Heart right ventricle (tissue), 16 donors: Measurements from ENCODE around the gene TBC1D24. TPM values are rescaled to one million over a fixed set of nuclear protein-coding genes. Genes with fewer than 3 reads are reported as not detected.
"Not testable (repeated sequence)": the region's sequence is repeated elsewhere in the genome, so short reads cannot be mapped to it uniquely, and the experiment has no call there.

Source experiments
- ATAC-seq, 8 donors: fragments of 200-7000 bp; cut with Tn5 transposase; one replicate each; pipeline ENCODE4 v1.9.1; 2020; ENCODE audit warnings: mild to moderate bottlenecking in 8 of 8, moderate library complexity in 8 of 8, moderate number of reproducible peaks in 1 of 8
- DNase-seq, 2 donors: peaks; one replicate each; pipeline ENCODE4 v3.0.0-alpha.2; 2020
- H3K27ac ChIP-seq, 10 donors: fragments of 200-600 bp; sonication (generic) in 2 of 10; one replicate each; pipeline versions ENCODE4 v1.5.0 to v1.8.0; 2020 to 2022; ENCODE audit warnings: mild to moderate bottlenecking in 3 of 10
- H3K27me3 ChIP-seq, 7 donors: fragments of 200-600 bp; one replicate each; pipeline ENCODE4 v1.8.0; 2021 to 2022; ENCODE audit warnings: mild to moderate bottlenecking in 2 of 7
- H3K36me3 ChIP-seq, 9 donors: fragments of 200-600 bp; sonication (generic) in 1 of 9; one replicate each; pipeline versions ENCODE4 v1.5.0 to v1.8.0; 2020 to 2022; ENCODE audit warnings: mild to moderate bottlenecking in 2 of 9
- H3K4me1 ChIP-seq, 9 donors: fragments of 200-600 bp; sonication (generic) in 1 of 9; one replicate each; pipeline versions ENCODE4 v1.5.0 to v1.8.0; 2020 to 2022; ENCODE audit warnings: mild to moderate bottlenecking in 4 of 9
- H3K4me3 ChIP-seq, 10 donors: fragments of 200-600 bp; sonication (generic) in 2 of 10; one replicate each; pipeline versions ENCODE4 v1.5.0 to v1.8.0; 2020 to 2022; ENCODE audit warnings: mild to moderate bottlenecking in 7 of 10, moderate library complexity in 2 of 10
- H3K9me3 ChIP-seq, 11 donors: fragments of 200-600 bp in 10 of 11; sonication (generic) in 2 of 11; one replicate each; pipeline versions ENCODE4 v1.5.0 to v1.8.0; 2013 to 2022; ENCODE audit warnings: mild to moderate bottlenecking in 2 of 11, control low read depth in 1 of 11, moderate library complexity in 1 of 11
- WGBS, 2 donors: extraction: QIAGEN DNeasy Blood & Tissue Kit; methylation state at CpG; one replicate each; pipeline ENCODE4 v1.1.7; 2013; ENCODE audit warnings: inconsistent platforms in 1 of 2; 5-methylcytosine and 5-hydroxymethylcytosine counted together
- intact Hi-C, 10 donors: fragments of 100-400 bp; cut with DNase I; formaldehyde crosslinking; loops; one replicate each; pipeline versions ENCODE4 v1.11.1 to v1.14.2; 2022
- polyA plus RNA-seq, 2 donors: library from polyadenylated mRNA; stranded (reverse); fragments of 200-250 nt; gene quantifications; one replicate each; pipeline ENCODE4 v1.2.3, GENCODE V29; 2013
- total RNA-seq, 10 donors: library from RNA; stranded (reverse); fragmentation: NEBNext Ultra II Directional in 3 of 10; extraction: Animal tissue kit (Norgen Biotek cat#: 25700) in 3 of 10; gene quantifications; one replicate each; pipeline versions ENCODE4 v1.2.1 to v1.2.4, GENCODE V29; 2021 to 2023
- TF ChIP-seq, protein P1 (sequence below), 9 donors: fragments of 200-600 bp; sonication (generic) in 2 of 9; IDR thresholded peaks; one replicate each; pipeline versions ENCODE4 v1.5.0 to v1.8.0; 2021 to 2022; ENCODE audit warnings: antibody characterized with exemption in 9 of 9, mild to moderate bottlenecking in 5 of 9, moderate library complexity in 1 of 9
- donor health status: Arrhythmogenic right ventricular cardiomyopathy.
- donor health status: ischemic (EF 13 %, LVEDD 7.1; RV severe dilation, severe dysfunction).
- donor health status: healthy with polysubstance abuse.
- donor health status: DM: no; HTN: yes; CAD: no.
- donor health status: DM: no; HTN: no; CAD: no.
- donor health status: ischemic (EF 25% LVEDD 6.9; RV normal size, moderate dysfunction).
- donor health status: ischemic (EF 25% LVEDD 5.7; RV mildly dilated, moderate dysfunction).
- donor health status: healthy.
- donor health status: DM: yes; HTN: yes; CAD: no.
- donor health status: Ischemic cardiomyopathy.
- donor health status: ischemic (EF 35%, LVEDD 5.7; RV mildly dilated, moderate dysfunction).
- donor health status: nonischemic (EF 11% LVEDD 7.7; RV severe dilation, severe dysfunction).
- donor health status: DM: yes; HTN: yes; CAD: no.
- donor health status: PGD.
- donor health status: ischemic (EF 29% LVEDD 5.4; RV normal size, mild dysfunction).
- donor health status: nonischemic (EF 23%, LVEDD 6.1; RV moderate dilation, normal function).

Gene TBC1D24
- total and polyA plus RNA-seq, 12 donors = 3.4 to 14.9 (median 9.0) TPM

DNA sequence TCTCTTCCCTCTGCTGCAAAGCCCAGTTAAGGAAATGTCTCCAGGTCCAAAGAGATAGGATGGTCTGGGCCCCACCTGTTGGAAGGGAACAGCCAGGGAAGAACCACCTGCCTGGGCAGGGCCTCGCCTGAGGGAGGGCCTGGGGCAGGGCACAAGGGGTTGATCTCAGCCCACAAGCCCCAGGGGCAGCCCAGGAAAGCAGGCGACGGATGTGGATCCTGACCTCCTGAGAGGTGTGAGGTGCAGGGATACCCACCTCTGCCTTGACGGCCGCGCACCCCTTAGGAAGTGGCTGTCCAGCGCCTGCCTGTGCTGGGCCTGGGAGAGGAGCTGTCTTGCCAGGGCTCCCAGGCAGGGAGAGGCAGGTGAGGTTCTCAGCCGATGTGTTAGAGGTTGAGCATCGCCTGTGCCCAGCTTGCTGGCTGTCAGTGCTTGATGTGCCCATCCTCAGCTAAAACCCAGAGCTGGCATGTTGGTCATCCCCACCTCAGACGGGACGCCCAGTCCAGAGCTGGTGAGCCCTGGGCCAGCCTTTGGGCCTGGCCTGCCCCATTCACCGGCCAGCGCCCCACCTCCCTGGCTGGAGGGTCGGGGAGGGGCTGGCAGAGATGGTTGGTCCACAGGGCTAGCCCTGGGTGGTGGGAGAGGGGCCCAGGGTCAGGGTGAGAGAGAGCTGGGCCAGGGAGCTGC lies 55.8 kb downstream of the TBC1D24 start:
- 85 to 91% methylated on average over 14 of the region's 14 CpGs for WGBS, 2 donors
- Histone ChIP-seq H3K4me3 (peak overlapping the region in 5 of 10 donors; percentile 66 to 77 (median 70)), H3K4me1 (peaks cover 0 to 26% (median 12%) of the 10 kb centered on the region in 9 donors), H3K36me3 (peaks cover 0 to 48% (median 11%) of the 10 kb centered on the region in 9 donors), H3K9me3 (no peaks in the 10 kb centered on the region), H3K27ac (peak overlapping the region in 9 of 10 donors; percentile 78 to 94 (median 85)), H3K27me3 (no peaks in the 10 kb centered on the region)
- intact Hi-C loops = no loop called here
- no peak for DNase-seq
- ATAC-seq = no peak
- TF ChIP-seq, protein P1, sequence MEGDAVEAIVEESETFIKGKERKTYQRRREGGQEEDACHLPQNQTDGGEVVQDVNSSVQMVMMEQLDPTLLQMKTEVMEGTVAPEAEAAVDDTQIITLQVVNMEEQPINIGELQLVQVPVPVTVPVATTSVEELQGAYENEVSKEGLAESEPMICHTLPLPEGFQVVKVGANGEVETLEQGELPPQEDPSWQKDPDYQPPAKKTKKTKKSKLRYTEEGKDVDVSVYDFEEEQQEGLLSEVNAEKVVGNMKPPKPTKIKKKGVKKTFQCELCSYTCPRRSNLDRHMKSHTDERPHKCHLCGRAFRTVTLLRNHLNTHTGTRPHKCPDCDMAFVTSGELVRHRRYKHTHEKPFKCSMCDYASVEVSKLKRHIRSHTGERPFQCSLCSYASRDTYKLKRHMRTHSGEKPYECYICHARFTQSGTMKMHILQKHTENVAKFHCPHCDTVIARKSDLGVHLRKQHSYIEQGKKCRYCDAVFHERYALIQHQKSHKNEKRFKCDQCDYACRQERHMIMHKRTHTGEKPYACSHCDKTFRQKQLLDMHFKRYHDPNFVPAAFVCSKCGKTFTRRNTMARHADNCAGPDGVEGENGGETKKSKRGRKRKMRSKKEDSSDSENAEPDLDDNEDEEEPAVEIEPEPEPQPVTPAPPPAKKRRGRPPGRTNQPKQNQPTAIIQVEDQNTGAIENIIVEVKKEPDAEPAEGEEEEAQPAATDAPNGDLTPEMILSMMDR (IDR thresholded peaks at IDR 0.05) = no peak

DNA sequence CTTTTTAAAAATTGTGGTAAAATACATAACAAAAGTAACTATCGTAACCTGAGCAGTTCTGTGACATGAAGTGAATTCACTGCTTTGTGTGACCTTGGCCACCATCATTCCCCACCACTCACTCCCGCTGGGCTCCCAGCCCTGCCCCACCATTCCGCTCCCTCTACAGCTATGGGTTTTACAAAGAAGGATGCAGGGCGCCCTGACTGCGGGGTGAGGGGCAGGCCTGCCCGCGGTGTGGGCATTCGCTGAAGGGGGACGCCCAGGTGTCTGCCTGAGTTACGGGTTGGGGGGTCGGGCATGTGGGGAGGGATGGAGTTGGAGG lies 56.4 kb downstream of the TBC1D24 start, which contains the start of gene CEMP1:
TSS of gene CEMP1 (minus strand) at position 38 of the 325 bp plus-strand sequence. CDS start 335 bp downstream, outside the sequence.
- Histone ChIP-seq H3K27me3 (no peaks in the 10 kb centered on the region), H3K36me3 (peaks cover 0 to 42% (median 11%) of the 10 kb centered on the region in 9 donors), H3K27ac (peak within 1 kb of the TSS; percentile 55 to 94 (median 86)), H3K4me3 (peak within 1 kb of the TSS; percentile 47 to 77 (median 66)), H3K9me3 (no peaks in the 10 kb centered on the region), H3K4me1 (peaks cover 0 to 32% (median 12%) of the 10 kb centered on the region in 9 donors)
- intact Hi-C loops = no loop called here
- DNase-seq = no peak
- TF ChIP-seq, protein P1 (IDR thresholded peaks at IDR 0.05) = no peak
- peak in 2 of 8 donors; percentile 0 to 3 for ATAC-seq
- 11 to 17% methylated on average over 11 of the region's 11 CpGs for WGBS, 2 donors

DNA sequence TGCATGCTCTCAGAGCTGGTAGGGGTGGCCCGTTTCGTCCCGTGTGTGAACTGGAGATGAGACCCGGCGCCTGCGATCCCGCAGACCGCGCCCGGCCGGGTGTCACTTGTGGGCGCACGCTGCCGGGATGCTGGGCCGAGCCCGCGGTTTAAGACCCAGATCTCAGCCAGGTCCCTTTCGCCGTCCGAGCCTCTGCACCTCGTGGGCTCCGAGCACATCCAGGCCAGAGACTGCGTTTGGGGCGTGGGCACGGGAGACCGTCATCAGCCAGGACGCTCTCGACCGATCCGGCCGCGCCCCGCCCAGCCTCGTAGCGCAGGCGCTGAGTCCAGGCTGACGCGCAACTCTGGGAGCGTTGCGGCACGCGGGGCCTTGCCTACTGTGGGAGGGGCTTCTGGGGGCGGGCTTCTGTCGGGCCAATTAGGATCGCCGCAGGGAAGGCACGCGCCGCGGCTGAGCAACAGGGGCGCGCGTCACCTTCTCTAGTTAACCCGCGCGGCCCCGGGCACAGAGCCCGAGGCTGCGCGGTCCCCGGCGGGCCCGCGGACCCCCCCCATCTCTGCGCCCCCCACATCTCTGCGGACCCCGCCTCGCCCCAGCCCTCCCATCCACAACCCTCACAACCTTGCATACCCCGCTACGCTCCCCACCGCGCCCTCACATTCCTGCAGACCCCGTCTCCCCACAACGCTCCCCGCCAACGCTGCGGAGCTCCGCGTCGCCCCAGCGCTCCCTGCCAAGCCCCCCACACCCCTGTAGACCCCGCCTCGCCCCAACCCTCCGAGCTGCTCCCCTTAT lies 57.0 kb downstream of the TBC1D24 start:
- ATAC-seq (peak; percentile 93 to 97 (median 96)), DNase-seq (peak; percentile 98)
- peak overlapping the region; percentile 47 to 77 (median 66) for H3K4me3 ChIP-seq
- H3K27ac ChIP-seq = peak overlapping the region; percentile 55 to 94 (median 86)
- TF ChIP-seq, protein P1 (IDR thresholded peaks at IDR 0.05) = no peak
- H3K27me3 ChIP-seq = no peaks in the 10 kb centered on the region
- peaks cover 0 to 37% (median 17%) of the 10 kb centered on the region in 9 donors for H3K4me1 ChIP-seq
- 0 to 1% methylated on average over 59 to 83 of the region's 84 CpGs for WGBS, 2 donors
- H3K36me3 ChIP-seq = peaks cover 0 to 36% (median 11%) of the 10 kb centered on the region in 9 donors
- intact Hi-C loops = no loop called here
- H3K9me3 ChIP-seq = no peaks in the 10 kb centered on the region

DNA sequence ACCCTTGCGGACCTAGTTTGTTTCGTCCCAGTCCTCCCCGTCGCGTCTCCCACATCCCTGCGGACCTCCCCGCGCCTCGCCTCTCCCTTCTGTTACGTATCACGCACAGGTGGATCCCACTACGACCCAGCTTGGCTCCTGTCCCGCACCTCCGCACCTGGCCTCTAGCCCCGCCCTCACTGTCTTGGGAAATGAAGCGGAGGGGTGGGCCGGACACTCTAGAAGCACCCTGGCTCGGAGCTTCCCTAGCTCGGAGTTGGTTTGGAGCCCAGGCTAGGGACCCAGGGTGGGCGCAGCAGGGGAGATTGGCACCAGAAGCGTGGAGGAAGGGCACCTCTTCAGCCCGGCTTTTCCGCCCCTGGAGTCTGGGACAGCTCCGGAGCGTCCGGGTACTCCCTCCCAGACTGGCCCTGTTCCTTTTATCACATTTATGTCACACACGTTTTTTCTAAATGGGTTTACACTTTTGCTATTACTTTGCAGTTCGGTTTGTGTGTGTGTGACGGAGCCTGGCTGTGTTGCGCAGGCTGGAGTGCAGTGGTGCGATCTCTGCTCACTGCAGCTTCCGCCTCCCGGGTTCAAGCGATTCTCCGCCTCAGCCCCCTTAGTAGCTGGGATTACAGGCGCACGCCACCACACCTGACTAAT lies 57.7 kb downstream of the TBC1D24 start:
- 2 to 3% methylated on average over 37 of the region's 37 CpGs for WGBS, 2 donors
- TF ChIP-seq, protein P1 (IDR thresholded peaks at IDR 0.05) = no peak
- intact Hi-C loops = no loop called here

DNA sequence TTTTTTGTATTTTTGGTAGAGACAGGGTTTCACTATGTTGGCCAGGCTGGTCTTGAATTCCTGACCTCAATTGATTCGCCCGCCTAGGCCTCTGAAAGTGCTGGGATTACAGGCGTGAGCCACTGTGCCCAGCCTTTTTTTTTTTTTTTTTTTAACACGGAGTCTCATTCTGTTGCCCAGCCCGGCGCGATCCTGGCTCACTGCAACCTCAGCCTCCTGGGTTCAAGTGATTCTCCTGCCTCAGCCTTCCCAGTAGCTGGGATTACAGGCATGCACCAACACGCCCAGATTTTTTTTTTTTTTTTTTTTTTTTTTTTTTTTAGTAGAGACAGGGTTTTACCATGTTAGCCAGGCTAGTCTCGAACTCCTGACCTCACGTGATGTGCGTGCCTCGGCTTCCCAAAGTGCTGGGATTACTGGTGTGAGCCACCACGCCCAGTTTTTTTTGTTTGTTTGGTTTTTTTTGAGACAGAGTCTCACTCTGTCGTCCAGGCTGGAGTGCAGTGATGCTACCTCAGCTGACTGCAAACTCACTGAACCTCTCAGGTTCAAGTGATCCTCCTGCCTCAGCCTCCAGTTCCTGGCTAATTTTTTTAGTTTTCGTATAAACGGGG lies 58.3 kb downstream of the TBC1D24 start:
- ATAC-seq, H3K27me3 ChIP-seq, intact Hi-C loops, DNase-seq, H3K9me3 ChIP-seq: not testable (repeated sequence)
- H3K36me3 ChIP-seq = peaks cover 0 to 23% (median 6%) of the 10 kb centered on the region in 9 donors
- peak overlapping the region; percentile 47 to 77 (median 66) for H3K4me3 ChIP-seq
- peaks cover 0 to 40% (median 23%) of the 10 kb centered on the region in 9 donors for H3K4me1 ChIP-seq
- 38 to 40% methylated on average over 15 to 16 of the region's 16 CpGs for WGBS, 2 donors
- peak overlapping the region in 9 of 10 donors; percentile 78 to 94 (median 88) for H3K27ac ChIP-seq

More for the DNA sequence above, 57.7 kb downstream of the TBC1D24 start:
- Histone ChIP-seq H3K36me3 (peaks cover 0 to 29% (median 11%) of the 10 kb centered on the region in 9 donors), H3K27me3 (no peaks in the 10 kb centered on the region), H3K4me1 (peaks cover 0 to 40% (median 23%) of the 10 kb centered on the region in 9 donors), H3K9me3 (no peaks in the 10 kb centered on the region), H3K27ac (peak overlapping the region; percentile 55 to 94 (median 86)), H3K4me3 (peak overlapping the region; percentile 47 to 77 (median 66))
- ATAC-seq (peak; percentile 2 to 24 (median 16)), DNase-seq (peak; percentile 59 to 63)
